GM18498 (cell line): Measurements from ENCODE around the gene TNS1.

ENCODE experiments used
- ATAC-seq: cut with Tn5 transposase; IDR thresholded peaks from one replicate; pipeline ENCODE4 v1.9.1; 2021; ENCODE audit warnings: mild to moderate bottlenecking, moderate library complexity; ENCODE audit not compliant: unreplicated experiment

The TNS1 gene

DNA sequence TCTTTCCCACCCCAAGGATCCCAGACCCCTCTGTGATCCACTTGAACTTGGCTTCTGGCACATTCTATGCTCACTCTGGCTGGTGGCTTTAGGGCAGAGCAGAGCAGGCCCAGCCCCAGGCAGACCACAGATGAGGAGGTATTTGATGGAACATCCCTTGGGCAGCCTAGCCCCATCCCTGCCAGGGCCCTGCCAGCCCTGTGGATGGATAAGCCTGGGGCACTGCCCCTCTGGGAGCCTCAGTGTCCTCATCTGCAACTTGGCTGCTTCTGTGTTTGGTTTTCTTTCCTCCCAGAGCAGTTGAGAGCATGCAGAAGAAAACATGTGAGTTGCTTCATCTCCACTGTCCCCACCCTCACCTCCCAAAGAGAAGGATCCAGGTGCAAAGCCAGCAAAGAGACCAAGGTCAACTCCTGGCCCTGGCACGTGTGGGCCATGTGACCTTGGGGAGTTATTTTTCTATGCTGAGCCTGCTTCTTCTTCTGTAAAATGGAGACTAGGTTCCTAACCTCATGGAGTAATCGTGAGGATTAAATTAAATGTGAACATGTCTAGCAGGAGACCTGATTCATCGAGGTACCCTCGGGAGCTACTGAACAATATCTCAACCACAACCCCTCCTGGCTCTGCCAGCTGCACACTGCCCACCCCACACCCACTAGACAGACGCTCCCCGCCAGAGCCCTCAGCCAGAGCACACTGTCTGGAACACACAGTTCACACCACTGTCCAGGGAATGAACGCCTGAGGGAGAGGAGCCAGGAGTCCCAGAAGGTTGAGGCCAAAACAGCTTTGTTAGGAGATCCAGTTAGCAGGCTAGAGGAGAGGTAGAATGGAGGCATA is 14.6 kb upstream of the TNS1 start:
- ATAC-seq = no peak

- no peak for ATAC-seq
These were observed 14.0 kb upstream of the TNS1 start for GRCh38 chr2:218016810-218017209.

- no peak for ATAC-seq
These were observed 13.1 kb upstream of the TNS1 start for GRCh38 chr2:218015586-218016521.

GRCh38 chr2:218014706-218015585 is 12.2 kb upstream of the TNS1 start:
- no peak for ATAC-seq

GRCh38 chr2:218013289-218013688 is 10.5 kb upstream of the TNS1 start:
- ATAC-seq = no peak

DNA sequence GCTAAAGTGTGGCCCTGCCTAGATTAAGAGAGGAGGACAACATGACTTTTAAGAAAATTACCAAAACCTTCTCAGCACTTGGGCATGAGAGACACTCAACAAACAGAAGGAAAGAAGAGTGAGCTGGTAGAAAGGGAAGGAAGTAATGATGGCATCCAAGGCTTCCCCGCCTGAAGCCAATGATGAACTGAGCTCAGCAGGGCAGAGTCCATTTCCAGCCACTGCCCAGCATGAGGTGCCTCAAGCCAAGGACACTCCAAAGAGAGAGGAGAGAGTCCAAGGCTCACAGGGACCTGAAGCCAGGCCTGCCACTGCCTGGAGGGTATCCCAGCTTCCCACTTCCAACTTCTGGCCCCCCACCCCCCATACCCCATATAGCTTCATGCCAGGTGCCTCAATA is 9.5 kb upstream of the TNS1 start:
- no peak for ATAC-seq

- no peak for ATAC-seq
These were observed 8.9 kb upstream of the TNS1 start for GRCh38 chr2:218011653-218012040.

DNA sequence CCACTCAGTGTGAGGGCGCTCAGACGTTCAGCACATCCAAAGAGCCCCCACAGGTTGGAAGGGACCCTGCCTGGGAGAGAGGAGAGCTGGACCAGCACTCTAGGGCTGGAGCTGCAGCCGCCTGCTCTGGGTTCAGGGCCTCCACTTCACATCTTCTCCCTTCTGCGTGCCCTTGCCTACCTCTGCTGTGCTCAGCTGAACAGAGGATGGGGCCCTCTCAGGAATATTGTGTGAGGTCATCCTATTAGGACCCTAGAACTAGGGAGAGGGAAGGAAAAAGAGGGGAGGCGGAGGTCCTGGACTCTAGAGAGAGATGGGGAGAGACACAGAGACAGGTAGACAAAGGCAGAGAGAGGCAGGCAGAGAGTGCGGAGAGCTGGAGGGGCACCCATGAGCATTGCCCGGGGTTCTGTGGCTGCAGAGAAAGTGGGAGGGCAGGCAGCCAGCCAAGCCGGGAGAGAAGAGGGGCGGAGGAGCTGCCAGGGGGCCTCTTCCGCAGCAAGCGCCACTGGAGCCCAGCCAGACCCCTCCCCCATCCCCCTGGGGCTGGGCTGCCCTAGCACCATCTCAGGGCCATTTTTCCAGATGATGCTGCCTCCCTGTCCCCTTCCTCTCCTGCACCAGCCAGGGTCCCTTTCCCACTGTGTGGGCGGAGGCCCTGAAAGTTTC is 8.3 kb upstream of the TNS1 start:
- no peak for ATAC-seq

DNA sequence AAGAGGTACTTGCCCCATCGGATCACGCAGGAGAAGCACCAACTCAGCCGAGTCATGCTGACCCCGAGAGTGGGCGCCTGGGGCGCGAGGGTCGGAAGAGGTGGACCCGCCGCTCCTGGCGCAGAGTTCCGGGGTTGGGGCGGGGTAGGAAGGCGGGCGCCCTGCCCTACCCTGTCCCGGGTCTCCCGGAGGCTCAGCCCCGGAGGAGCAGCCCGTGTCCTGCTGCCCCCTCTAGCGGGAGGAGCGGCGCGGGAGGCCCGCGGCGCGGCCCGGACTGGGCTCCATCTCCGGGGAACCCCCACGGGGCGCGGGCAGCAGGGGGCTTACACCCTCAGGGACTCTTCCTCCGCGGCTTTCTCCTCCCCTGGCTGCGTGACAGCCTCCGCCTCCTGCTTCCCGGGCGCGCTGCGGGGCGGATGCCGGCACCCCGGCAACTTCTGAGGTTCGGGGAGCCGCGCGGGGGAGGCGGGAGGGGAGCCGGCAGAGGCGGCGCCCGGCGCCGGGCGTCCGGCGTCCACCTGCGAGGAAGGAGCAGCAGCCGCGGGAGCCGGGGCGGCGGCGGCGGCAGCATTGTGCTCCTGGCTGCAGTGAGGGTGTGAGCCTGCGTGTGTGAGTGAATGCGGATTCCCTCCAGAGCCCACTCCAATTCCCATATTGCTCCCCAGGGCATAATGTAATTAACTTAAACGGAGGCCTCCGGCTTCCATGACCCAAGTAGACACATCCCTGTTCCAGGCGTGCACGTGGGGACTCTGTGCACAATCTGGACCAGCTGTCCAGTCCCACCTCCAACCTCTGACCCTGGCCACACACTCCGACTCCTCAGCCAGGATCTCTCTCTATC is 7.6 kb upstream of the TNS1 start:
- ATAC-seq = no peak

- ATAC-seq = no peak
These were observed 7.0 kb upstream of the TNS1 start for GRCh38 chr2:218009765-218010139.

- ATAC-seq = no peak
These were observed 6.4 kb upstream of the TNS1 start for GRCh38 chr2:218009231-218009630.

DNA sequence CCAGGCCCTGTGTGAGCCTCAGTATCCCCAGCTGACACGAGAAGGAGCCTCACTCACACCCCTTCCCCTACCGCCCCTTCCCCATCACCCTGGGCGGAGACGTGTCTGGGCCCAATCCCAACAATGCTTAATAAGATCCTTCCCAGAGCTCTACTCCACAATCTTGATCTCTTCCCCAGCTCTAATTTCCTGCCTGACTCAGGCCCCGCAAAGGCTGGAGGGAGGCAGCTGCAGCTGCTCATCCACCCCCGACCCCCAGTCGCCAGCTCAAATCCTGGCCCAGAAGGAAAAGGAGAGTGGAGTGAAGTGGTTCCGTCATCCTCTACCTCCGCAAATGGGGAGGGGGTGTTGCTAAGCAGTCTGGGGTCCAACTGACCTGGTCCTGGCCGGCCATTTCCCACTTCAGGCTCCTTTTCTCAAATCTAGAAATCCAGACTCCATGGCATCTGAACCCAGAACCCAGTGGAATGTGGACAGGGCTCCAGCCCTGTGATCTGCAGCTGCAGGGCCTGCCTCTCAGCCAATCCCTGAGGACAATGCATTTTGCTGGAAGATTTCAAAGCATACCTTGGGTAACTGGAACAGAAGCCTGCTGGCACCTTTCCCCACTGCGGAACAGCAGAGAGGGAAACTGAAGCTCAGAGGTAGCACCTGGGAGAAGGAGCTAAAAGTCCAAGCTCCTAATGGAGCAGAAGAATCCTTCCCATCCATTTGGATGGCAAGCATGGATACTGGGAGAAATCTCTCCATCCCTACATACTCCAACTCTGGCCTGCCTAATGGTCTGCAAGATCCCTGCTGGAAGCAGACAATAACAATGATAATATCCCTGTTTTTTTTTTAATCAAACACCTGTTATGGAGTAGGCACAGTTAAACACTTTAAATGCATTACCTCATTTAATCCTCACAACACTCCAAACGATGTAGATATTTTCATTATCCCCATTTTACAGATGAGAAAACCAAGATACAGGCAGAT is 5.6 kb upstream of the TNS1 start:
- no peak for ATAC-seq

GRCh38 chr2:218006741-218007140 is 3.9 kb upstream of the TNS1 start:
- no peak for ATAC-seq

DNA sequence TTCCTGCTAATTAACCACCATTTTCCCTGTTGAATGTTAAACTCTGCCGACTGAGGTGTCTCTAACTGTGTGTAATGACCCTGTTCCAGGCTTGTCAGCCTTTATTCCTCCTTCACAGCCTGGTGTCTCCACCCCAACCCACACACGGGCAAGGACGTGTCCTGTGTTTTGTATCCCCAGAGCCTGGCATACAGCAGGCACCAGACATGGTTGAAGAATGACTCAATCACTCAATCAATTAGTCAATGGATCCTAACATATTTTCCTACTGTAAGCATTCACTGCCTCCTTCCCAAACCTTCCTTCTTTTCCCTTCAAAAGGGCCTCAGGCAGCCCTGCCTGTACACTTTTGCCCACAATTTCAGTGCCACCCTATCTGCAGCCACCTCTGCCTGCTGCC is 2.7 kb upstream of the TNS1 start:
- no peak for ATAC-seq

GRCh38 chr2:218005028-218005427 is 2.2 kb upstream of the TNS1 start:
- no peak for ATAC-seq

- ATAC-seq = no peak
These were observed 1.2 kb upstream of the TNS1 start for GRCh38 chr2:218003981-218004419.

DNA sequence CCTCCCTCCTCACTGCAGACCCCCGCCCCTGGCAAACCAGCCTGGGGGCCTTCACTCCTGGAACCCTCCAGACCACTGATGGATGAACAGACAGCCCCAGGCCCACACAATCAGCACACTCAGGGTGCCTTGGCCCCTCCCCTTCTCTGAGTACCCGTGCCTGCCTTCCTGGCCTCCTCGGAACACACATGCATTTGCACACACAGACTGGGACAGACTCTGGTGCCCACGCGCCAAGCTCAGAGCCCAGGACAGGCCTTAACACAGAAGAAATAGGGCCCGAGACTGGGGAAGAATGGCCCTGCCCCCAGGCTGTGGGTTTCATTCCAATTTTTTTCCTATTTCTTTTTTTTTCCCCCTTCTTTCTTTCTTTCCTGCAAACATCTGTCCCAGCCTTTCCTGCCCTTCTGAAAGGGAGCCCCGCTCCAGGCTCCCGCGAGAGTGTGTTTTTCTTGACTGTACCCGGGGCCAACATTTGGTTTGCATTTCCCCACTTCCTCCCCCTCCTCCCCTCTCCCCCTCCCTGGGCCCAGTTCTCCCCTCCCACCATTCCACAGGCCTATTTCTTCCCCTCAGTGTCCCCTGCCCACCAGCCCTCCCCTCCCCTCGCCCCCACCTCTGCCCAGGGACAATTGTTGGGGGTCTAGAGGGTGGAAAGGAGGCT is 618 bp upstream of the TNS1 start:
- no peak for ATAC-seq
